ENCODE measurements around the gene RERE. TPM values are rescaled to one million over a fixed set of nuclear protein-coding genes. Genes with fewer than 3 reads are reported as not detected.

Gene RERE
- total and polyA plus RNA-seq, 2 experiments from 2014 or later, result 148 to 170 TPM

DNA sequence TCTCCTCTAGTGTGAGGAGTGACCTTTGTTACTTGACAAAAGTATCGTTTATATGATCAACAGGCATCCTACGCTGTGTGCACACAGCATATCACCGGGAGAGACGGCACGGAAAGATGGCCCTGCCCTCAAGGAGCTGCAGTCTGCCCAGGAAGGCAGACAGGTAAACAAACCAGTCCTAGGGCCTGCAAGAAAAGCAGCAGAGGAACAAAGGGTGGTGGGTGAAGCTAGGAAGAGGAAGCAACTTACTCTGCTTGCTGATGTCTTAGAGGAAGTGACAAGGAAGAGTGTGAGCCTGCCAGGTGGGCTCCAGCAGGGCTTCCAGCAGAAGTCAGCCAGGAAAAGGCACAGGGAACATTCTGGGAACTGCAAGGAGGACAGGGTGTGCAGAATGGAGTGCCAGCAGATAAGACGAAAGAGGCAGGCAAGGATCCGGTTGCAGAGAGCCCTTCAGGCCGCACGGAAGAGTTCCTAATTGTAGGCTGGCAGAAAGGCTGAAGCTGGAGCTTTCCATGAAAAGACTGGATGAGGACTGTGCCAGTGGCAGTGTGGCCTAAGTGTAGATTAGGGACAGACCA lies 392.8 kb downstream of the RERE start:
- Histone ChIP-seq H3K4me2 (peak overlapping the region; percentile 82), H3K36me3 (ENCODE audit: insufficient read depth) (no peaks in the 10 kb centered on the region), H3K9me2 (ENCODE audit: insufficient read depth) (peaks cover 4% of the 10 kb centered on the region; the same call in 1 of the 2 replicates), H4K20me1 (replicated peaks; ENCODE audit: insufficient read depth) (peaks cover 23% of the 10 kb centered on the region), H3K27me3 (ENCODE audit: insufficient read depth) (no peaks in the 10 kb centered on the region), H3K79me2 (replicated peaks; ENCODE audit: insufficient read depth) (peaks cover 52% of the 10 kb centered on the region), H3F3A (replicated peaks; ENCODE audit: low read depth) (peaks cover 9% of the 10 kb centered on the region; the same call in 1 of the 2 replicates), H3K4me3 (peak overlapping the region; percentile 51), H2AFZ (no peak overlapping the region), H3K4me1 (ENCODE audit: insufficient read depth) (peaks cover 47% of the 10 kb centered on the region), H3K27ac (ENCODE audit: low read depth) (peak overlapping the region; percentile 96)
- Mint-ChIP-seq H3K4me3 (peak overlapping the region; percentile 76), H3K36me3 (ENCODE audit: low read depth) (no peaks in the 10 kb centered on the region; the same call in 2 of the 3 replicates), H3K27ac (peak overlapping the region; percentile 96), H3K9me3 (no peaks in the 10 kb centered on the region; the same call in 2 of the 3 replicates), H3K4me1 (peaks cover 31% of the 10 kb centered on the region), H3K27me3 (ENCODE audit: insufficient read depth, low read depth, poor library complexity) (peaks cover 16% of the 10 kb centered on the region)
- TF ChIP-seq, protein P1, sequence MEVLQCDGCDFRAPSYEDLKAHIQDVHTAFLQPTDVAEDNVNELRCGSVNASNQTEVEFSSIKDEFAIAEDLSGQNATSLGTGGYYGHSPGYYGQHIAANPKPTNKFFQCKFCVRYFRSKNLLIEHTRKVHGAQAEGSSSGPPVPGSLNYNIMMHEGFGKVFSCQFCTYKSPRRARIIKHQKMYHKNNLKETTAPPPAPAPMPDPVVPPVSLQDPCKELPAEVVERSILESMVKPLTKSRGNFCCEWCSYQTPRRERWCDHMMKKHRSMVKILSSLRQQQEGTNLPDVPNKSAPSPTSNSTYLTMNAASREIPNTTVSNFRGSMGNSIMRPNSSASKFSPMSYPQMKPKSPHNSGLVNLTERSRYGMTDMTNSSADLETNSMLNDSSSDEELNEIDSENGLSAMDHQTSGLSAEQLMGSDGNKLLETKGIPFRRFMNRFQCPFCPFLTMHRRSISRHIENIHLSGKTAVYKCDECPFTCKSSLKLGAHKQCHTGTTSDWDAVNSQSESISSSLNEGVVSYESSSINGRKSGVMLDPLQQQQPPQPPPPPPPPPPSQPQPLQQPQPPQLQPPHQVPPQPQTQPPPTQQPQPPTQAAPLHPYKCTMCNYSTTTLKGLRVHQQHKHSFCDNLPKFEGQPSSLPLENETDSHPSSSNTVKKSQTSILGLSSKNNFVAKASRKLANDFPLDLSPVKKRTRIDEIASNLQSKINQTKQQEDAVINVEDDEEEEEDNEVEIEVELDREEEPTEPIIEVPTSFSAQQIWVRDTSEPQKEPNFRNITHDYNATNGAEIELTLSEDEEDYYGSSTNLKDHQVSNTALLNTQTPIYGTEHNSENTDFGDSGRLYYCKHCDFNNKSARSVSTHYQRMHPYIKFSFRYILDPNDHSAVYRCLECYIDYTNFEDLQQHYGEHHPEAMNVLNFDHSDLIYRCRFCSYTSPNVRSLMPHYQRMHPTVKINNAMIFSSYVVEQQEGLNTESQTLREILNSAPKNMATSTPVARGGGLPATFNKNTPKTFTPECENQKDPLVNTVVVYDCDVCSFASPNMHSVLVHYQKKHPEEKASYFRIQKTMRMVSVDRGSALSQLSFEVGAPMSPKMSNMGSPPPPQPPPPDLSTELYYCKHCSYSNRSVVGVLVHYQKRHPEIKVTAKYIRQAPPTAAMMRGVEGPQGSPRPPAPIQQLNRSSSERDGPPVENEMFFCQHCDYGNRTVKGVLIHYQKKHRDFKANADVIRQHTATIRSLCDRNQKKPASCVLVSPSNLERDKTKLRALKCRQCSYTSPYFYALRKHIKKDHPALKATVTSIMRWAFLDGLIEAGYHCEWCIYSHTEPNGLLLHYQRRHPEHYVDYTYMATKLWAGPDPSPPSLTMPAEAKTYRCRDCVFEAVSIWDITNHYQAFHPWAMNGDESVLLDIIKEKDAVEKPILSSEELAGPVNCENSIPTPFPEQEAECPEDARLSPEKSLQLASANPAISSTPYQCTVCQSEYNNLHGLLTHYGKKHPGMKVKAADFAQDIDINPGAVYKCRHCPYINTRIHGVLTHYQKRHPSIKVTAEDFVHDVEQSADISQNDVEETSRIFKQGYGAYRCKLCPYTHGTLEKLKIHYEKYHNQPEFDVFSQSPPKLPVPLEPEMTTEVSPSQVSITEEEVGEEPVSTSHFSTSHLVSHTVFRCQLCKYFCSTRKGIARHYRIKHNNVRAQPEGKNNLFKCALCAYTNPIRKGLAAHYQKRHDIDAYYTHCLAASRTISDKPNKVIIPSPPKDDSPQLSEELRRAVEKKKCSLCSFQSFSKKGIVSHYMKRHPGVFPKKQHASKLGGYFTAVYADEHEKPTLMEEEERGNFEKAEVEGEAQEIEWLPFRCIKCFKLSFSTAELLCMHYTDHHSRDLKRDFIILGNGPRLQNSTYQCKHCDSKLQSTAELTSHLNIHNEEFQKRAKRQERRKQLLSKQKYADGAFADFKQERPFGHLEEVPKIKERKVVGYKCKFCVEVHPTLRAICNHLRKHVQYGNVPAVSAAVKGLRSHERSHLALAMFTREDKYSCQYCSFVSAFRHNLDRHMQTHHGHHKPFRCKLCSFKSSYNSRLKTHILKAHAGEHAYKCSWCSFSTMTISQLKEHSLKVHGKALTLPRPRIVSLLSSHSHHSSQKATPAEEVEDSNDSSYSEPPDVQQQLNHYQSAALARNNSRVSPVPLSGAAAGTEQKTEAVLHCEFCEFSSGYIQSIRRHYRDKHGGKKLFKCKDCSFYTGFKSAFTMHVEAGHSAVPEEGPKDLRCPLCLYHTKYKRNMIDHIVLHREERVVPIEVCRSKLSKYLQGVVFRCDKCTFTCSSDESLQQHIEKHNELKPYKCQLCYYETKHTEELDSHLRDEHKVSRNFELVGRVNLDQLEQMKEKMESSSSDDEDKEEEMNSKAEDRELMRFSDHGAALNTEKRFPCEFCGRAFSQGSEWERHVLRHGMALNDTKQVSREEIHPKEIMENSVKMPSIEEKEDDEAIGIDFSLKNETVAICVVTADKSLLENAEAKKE (CRISPR knock-in tag; IDR thresholded peaks at IDR 0.05), result no peak
- TF ChIP-seq EZH2 (IDR thresholded peaks at IDR 0.05; ENCODE audit: low read depth, unreplicated experiment) (no peak), ZNF114 (CRISPR knock-in tag; IDR thresholded peaks at IDR 0.05) (no peak), EZH2phosphoT487 (IDR thresholded peaks at IDR 0.05; ENCODE audit: unreplicated experiment) (no peak), JUNB (IDR thresholded peaks at IDR 0.05; ENCODE audit: unreplicated experiment) (no peak), CREB1 (CRISPR knock-in tag; IDR thresholded peaks at IDR 0.05; ENCODE audit: low read depth) (no peak), NANOG (IDR thresholded peaks at IDR 0.05; ENCODE audit: borderline replicate concordance) (no peak), POLR2AphosphoS5 (IDR thresholded peaks at IDR 0.05; ENCODE audit: low read depth) (no peak), ZNF331 (CRISPR knock-in tag; IDR thresholded peaks at IDR 0.05; ENCODE audit: low read depth) (no peak), STAT1 (IDR thresholded peaks at IDR 0.05; ENCODE audit: unreplicated experiment) (no peak)
- TF ChIP-seq, protein P2, sequence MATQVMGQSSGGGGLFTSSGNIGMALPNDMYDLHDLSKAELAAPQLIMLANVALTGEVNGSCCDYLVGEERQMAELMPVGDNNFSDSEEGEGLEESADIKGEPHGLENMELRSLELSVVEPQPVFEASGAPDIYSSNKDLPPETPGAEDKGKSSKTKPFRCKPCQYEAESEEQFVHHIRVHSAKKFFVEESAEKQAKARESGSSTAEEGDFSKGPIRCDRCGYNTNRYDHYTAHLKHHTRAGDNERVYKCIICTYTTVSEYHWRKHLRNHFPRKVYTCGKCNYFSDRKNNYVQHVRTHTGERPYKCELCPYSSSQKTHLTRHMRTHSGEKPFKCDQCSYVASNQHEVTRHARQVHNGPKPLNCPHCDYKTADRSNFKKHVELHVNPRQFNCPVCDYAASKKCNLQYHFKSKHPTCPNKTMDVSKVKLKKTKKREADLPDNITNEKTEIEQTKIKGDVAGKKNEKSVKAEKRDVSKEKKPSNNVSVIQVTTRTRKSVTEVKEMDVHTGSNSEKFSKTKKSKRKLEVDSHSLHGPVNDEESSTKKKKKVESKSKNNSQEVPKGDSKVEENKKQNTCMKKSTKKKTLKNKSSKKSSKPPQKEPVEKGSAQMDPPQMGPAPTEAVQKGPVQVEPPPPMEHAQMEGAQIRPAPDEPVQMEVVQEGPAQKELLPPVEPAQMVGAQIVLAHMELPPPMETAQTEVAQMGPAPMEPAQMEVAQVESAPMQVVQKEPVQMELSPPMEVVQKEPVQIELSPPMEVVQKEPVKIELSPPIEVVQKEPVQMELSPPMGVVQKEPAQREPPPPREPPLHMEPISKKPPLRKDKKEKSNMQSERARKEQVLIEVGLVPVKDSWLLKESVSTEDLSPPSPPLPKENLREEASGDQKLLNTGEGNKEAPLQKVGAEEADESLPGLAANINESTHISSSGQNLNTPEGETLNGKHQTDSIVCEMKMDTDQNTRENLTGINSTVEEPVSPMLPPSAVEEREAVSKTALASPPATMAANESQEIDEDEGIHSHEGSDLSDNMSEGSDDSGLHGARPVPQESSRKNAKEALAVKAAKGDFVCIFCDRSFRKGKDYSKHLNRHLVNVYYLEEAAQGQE (IDR thresholded peaks at IDR 0.05; ENCODE audit: unreplicated experiment), result no peak
- TF ChIP-seq, protein P3, sequence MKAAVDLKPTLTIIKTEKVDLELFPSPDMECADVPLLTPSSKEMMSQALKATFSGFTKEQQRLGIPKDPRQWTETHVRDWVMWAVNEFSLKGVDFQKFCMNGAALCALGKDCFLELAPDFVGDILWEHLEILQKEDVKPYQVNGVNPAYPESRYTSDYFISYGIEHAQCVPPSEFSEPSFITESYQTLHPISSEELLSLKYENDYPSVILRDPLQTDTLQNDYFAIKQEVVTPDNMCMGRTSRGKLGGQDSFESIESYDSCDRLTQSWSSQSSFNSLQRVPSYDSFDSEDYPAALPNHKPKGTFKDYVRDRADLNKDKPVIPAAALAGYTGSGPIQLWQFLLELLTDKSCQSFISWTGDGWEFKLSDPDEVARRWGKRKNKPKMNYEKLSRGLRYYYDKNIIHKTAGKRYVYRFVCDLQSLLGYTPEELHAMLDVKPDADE (IDR thresholded peaks at IDR 0.05), result no peak
- TF ChIP-seq, protein P4, sequence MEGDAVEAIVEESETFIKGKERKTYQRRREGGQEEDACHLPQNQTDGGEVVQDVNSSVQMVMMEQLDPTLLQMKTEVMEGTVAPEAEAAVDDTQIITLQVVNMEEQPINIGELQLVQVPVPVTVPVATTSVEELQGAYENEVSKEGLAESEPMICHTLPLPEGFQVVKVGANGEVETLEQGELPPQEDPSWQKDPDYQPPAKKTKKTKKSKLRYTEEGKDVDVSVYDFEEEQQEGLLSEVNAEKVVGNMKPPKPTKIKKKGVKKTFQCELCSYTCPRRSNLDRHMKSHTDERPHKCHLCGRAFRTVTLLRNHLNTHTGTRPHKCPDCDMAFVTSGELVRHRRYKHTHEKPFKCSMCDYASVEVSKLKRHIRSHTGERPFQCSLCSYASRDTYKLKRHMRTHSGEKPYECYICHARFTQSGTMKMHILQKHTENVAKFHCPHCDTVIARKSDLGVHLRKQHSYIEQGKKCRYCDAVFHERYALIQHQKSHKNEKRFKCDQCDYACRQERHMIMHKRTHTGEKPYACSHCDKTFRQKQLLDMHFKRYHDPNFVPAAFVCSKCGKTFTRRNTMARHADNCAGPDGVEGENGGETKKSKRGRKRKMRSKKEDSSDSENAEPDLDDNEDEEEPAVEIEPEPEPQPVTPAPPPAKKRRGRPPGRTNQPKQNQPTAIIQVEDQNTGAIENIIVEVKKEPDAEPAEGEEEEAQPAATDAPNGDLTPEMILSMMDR (conservative IDR thresholded peaks at IDR 0.05; ENCODE audit: low read depth in 2 of 2), result no peak
- DNase-seq (ENCODE audit: low spot score) (peak; percentile 87), ATAC-seq (peak; percentile 78)
